BLaER1 treated with 17β-estradiol and CSF1 and Interleukin-3, amounts not matched to agents 10 nM and 100 nM (cell line): ENCODE data around the gene OR52E5.

ENCODE experiments used
- H3K27ac ChIP-seq, 11 experiments: shearing (Covaris generic); formaldehyde crosslinking; 2 replicates each; pipeline ENCODE4 v1.8.1; 2022
- H3K27me3 ChIP-seq, 11 experiments: shearing (Covaris generic); formaldehyde crosslinking; 2 replicates each; pipeline ENCODE4 v1.8.1; 2022
- H3K36me3 ChIP-seq, 11 experiments: shearing (Covaris generic); formaldehyde crosslinking; 2 replicates each; pipeline ENCODE4 v1.8.1; 2022
- H3K4me1 ChIP-seq, 10 experiments: shearing (Covaris generic); formaldehyde crosslinking; 2 replicates each; pipeline ENCODE4 v1.8.1; 2022
- H3K4me2 ChIP-seq, 11 experiments: shearing (Covaris generic); formaldehyde crosslinking; 2 replicates each; pipeline ENCODE4 v1.8.1; 2022
- H3K4me3 ChIP-seq, 10 experiments: shearing (Covaris generic); formaldehyde crosslinking; 2 replicates each; pipeline ENCODE4 v1.8.1; 2022
- H3K9ac ChIP-seq, 11 experiments: shearing (Covaris generic); formaldehyde crosslinking; 2 replicates each; pipeline ENCODE4 v1.8.1; 2022
- H3K9me3 ChIP-seq, 11 experiments: shearing (Covaris generic); formaldehyde crosslinking; replicated peaks in 1 of 11; 2 replicates each; pipeline ENCODE4 v1.8.1; 2022
- H4K20me1 ChIP-seq, 11 experiments: shearing (Covaris generic); formaldehyde crosslinking; 2 replicates each; pipeline ENCODE4 v1.8.1; 2022
- Cebpa-rat ChIP-seq, 11 experiments: shearing (Covaris generic); IDR thresholded peaks; 2 replicates each; pipeline ENCODE4 v1.8.1; 2022

The OR52E5 gene

DNA sequence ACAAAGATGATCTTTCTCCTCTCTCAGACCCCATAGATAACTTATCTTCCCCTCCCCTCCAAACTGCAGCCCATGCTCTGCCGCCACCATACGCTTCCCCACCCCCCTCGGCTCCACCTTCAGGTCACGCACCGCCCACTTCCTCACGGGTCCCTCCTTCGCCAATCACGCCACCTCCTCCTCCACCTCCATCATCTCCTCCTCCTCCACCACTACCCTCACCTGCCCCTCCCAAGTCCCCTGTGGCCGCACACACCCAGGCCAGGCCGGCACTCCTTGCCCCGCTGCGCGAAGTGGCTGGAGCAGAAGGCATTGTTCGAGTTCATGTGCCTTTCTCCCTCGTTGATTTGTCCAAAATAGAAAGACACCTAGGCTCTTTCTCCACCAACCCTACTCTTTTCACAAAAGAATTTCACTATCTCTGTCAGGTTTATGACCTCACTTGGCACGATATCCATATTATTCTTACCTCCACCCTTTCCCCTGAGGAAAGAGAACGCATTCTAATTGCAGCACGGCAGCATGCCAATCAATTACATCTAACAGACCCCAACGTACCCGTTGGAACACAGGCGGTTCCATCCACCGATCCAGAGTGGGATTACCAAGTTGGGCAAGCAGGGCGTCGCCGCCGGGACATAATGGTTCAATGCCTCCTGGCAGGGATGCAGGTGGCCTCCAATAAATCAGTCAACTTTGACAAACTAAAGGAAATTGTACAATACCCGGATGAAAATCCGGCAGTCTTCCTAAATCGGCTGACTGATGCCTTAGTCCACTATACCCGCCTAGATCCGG is 36.8 kb downstream of the OR52E5 start:
- no peak overlapping the region for H3K4me3 ChIP-seq

GRCh38 chr11:5930614-5931013 is 37.6 kb downstream of the OR52E5 start:
- no peak overlapping the region for H3K4me2 ChIP-seq
- H3K27me3 ChIP-seq: no peaks in the 10 kb centered on the region
- no peaks in the 10 kb centered on the region for H3K4me1 ChIP-seq
- H4K20me1 ChIP-seq: no peaks in the 10 kb centered on the region
- H3K36me3 ChIP-seq: no peaks in the 10 kb centered on the region
- H3K9me3 ChIP-seq: peaks cover 4 to 62% (median 44%) of the 10 kb centered on the region in 11 experiments; a peak in 18 of 22 replicates
- TF ChIP-seq Cebpa-rat (IDR thresholded peaks at IDR 0.05): no peak
- H3K9ac ChIP-seq: no peak overlapping the region
- H3K4me3 ChIP-seq: no peak overlapping the region
- H3K27ac ChIP-seq: no peak overlapping the region

More for the DNA sequence above, 36.8 kb downstream of the OR52E5 start:
- Histone ChIP-seq H3K9ac (no peak overlapping the region), H3K36me3 (no peaks in the 10 kb centered on the region), H3K4me2 (no peak overlapping the region), H3K4me1 (no peaks in the 10 kb centered on the region), H3K27ac (no peak overlapping the region), H3K9me3 (peaks cover 4 to 58% (median 40%) of the 10 kb centered on the region in 11 experiments; a peak in 18 of 22 replicates), H4K20me1 (no peaks in the 10 kb centered on the region), H3K27me3 (no peaks in the 10 kb centered on the region)
- no peak for TF ChIP-seq Cebpa-rat (IDR thresholded peaks at IDR 0.05)

DNA sequence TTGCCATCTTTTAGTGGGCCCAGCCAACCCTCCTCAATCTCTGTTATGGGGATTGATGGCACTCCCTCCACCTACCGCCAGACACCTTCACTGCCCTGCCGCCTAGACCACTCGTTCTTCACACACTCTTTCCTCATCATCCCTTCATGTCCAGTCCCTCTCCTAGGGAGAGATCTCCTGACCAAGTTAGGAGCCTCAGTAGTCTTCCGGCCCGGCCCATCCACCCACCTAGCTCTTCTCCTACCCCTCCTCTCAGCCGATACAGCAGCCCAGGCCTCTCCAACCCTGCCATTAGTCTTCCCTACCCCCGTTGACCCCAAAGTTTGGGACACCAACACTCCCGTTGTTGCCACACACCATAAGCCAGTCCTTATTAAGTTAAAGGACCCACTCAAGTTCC is 38.1 kb downstream of the OR52E5 start:
- Histone ChIP-seq H3K4me3 (no peak overlapping the region), H3K27me3 (no peaks in the 10 kb centered on the region), H3K9me3 (peaks cover 5 to 67% (median 48%) of the 10 kb centered on the region in 11 experiments; a peak in 18 of 22 replicates), H3K4me2 (no peak overlapping the region), H3K4me1 (no peaks in the 10 kb centered on the region), H4K20me1 (no peaks in the 10 kb centered on the region), H3K27ac (no peak overlapping the region), H3K9ac (no peak overlapping the region), H3K36me3 (no peaks in the 10 kb centered on the region)
- TF ChIP-seq Cebpa-rat (IDR thresholded peaks at IDR 0.05): no peak

DNA sequence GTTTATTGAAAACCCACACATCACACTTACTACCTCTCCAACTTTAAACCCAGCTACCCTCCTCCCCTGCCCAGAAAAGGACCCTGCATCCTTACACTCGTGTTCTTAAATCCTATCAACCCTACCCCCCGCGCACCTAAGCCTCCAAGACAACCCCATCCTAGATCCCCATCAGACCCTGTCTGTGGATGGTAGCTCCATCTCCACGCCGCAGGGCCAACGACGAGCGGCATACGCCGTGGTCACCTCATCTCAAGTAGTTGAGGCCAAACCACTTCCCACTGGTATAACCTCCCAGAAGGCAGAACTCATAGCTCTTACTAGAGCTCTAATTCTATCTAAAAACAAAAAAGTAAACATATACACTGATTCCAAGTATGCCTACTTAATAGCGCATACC is 39.7 kb downstream of the OR52E5 start:
- TF ChIP-seq Cebpa-rat (IDR thresholded peaks at IDR 0.05): no peak
- H3K27ac ChIP-seq: no peak overlapping the region
- H3K4me2 ChIP-seq: no peak overlapping the region
- H3K36me3 ChIP-seq: no peaks in the 10 kb centered on the region
- peaks cover 22 to 83% (median 64%) of the 10 kb centered on the region in 11 experiments; a peak in 21 of 22 replicates for H3K9me3 ChIP-seq
- no peak overlapping the region for H3K4me3 ChIP-seq
- no peaks in the 10 kb centered on the region for H3K4me1 ChIP-seq
- H3K27me3 ChIP-seq: no peaks in the 10 kb centered on the region
- H3K9ac ChIP-seq: no peak overlapping the region
- no peaks in the 10 kb centered on the region for H4K20me1 ChIP-seq

- Histone ChIP-seq H3K4me1 (no peaks in the 10 kb centered on the region), H3K9me3 (peaks cover 26 to 85% (median 67%) of the 10 kb centered on the region in 11 experiments; a peak in 21 of 22 replicates), H4K20me1 (no peaks in the 10 kb centered on the region), H3K4me2 (no peak overlapping the region), H3K27me3 (no peaks in the 10 kb centered on the region), H3K4me3 (no peak overlapping the region), H3K36me3 (no peaks in the 10 kb centered on the region), H3K9ac (no peak overlapping the region), H3K27ac (no peak overlapping the region)
- TF ChIP-seq Cebpa-rat (IDR thresholded peaks at IDR 0.05): no peak
These were observed 40.1 kb downstream of the OR52E5 start for GRCh38 chr11:5933116-5933515.

- Histone ChIP-seq H3K4me3 (no peak overlapping the region), H3K27me3 (no peaks in the 10 kb centered on the region), H3K27ac (no peak overlapping the region), H4K20me1 (no peaks in the 10 kb centered on the region), H3K4me1 (no peaks in the 10 kb centered on the region), H3K9me3 (peaks cover 15 to 46% (median 32%) of the 10 kb centered on the region in 11 experiments; a peak in 19 of 22 replicates), H3K36me3 (no peaks in the 10 kb centered on the region), H3K4me2 (no peak overlapping the region), H3K9ac (no peak overlapping the region)
- TF ChIP-seq Cebpa-rat (IDR thresholded peaks at IDR 0.05): no peak
These were observed 45.0 kb downstream of the OR52E5 start for GRCh38 chr11:5937868-5938602.

- no peak overlapping the region for H3K4me3 ChIP-seq
- H3K36me3 ChIP-seq: no peaks in the 10 kb centered on the region
- H3K27ac ChIP-seq: no peak overlapping the region
- H3K27me3 ChIP-seq: no peaks in the 10 kb centered on the region
- H3K9me3 ChIP-seq: peaks cover 11 to 40% (median 29%) of the 10 kb centered on the region in 11 experiments; a peak in 19 of 22 replicates
- H3K9ac ChIP-seq: no peak overlapping the region
- no peaks in the 10 kb centered on the region for H3K4me1 ChIP-seq
- H3K4me2 ChIP-seq: no peak overlapping the region
- no peak for TF ChIP-seq Cebpa-rat (IDR thresholded peaks at IDR 0.05)
- H4K20me1 ChIP-seq: no peaks in the 10 kb centered on the region
These were observed 45.6 kb downstream of the OR52E5 start for GRCh38 chr11:5938603-5938965.

DNA sequence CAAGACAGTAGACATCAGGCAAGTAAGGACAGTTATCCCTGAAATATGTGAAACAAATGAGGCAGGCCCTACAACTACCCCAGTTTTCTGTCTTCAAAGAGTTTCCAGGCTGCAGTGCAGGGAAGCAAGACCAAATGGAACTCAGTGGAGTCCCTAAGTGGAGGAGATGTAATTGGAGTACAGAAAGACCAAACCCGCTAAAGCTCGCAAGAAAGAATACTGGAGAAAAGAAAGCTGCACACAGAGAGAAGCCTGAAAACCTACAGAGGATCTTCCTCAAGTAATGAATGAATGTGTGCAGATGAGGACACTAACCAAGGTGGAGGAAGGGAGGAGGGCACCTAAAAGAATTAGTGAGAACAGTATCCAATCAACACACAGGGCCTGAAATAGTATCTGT is 47.7 kb downstream of the OR52E5 start:
- H3K9me3 ChIP-seq: peaks cover 10 to 33% (median 26%) of the 10 kb centered on the region in 11 experiments; a peak in 19 of 22 replicates
- H3K27me3 ChIP-seq: no peaks in the 10 kb centered on the region
- no peaks in the 10 kb centered on the region for H3K36me3 ChIP-seq
- no peaks in the 10 kb centered on the region for H3K4me1 ChIP-seq
- no peak overlapping the region for H3K4me3 ChIP-seq
- no peak for TF ChIP-seq Cebpa-rat (IDR thresholded peaks at IDR 0.05)
- no peak overlapping the region for H3K9ac ChIP-seq
- H3K27ac ChIP-seq: no peak overlapping the region
- H3K4me2 ChIP-seq: no peak overlapping the region
- no peaks in the 10 kb centered on the region for H4K20me1 ChIP-seq

GRCh38 chr11:5941951-5942350 is 48.9 kb downstream of the OR52E5 start, which contains the start of gene OR56A3:
TSS of gene OR56A3 (plus strand) at chr11:5942251. CDS start at chr11:5947347, 5,096 bp downstream.
- Histone ChIP-seq H3K9ac (no peak within 1 kb of the TSS), H4K20me1 (no peaks in the 10 kb centered on the region), H3K4me1 (no peaks in the 10 kb centered on the region), H3K36me3 (no peaks in the 10 kb centered on the region), H3K27ac (no peak within 1 kb of the TSS), H3K27me3 (no peaks in the 10 kb centered on the region), H3K9me3 (peaks cover 10 to 21% (median 16%) of the 10 kb centered on the region in 11 experiments; a peak in 19 of 22 replicates), H3K4me2 (no peak within 1 kb of the TSS), H3K4me3 (no peak within 1 kb of the TSS)
- no peak for TF ChIP-seq Cebpa-rat (IDR thresholded peaks at IDR 0.05)
